Measurements from ENCODE around the gene HNRNPH2. TPM values are rescaled to one million over a fixed set of nuclear protein-coding genes. Genes with fewer than 3 reads are reported as not detected.

HNRNPH2 gene
- total and polyA plus RNA-seq, 2 experiments from 2014 or later, result 59.2 to 80.1 TPM

- H3K27ac Mint-ChIP-seq, result no peak overlapping the region
Measured at GRCh38 chrX:101452056-101452455, 44.0 kb downstream of the HNRNPH2 start.

More at GRCh38 chrX:101452056-101452455, 44.0 kb downstream of the HNRNPH2 start:
- Histone ChIP-seq H2AFZ (no peak overlapping the region), H3K27ac (ENCODE audit: low read depth) (no peak overlapping the region), H3K4me2 (no peak overlapping the region), H3K36me3 (ENCODE audit: insufficient read depth) (no peaks in the 10 kb centered on the region), H3K27me3 (ENCODE audit: insufficient read depth) (no peaks in the 10 kb centered on the region), H4K20me1 (replicated peaks; ENCODE audit: insufficient read depth) (no peaks in the 10 kb centered on the region), H3K4me1 (ENCODE audit: insufficient read depth) (no peaks in the 10 kb centered on the region), H3K79me2 (replicated peaks; ENCODE audit: insufficient read depth) (no peaks in the 10 kb centered on the region), H3F3A (replicated peaks; ENCODE audit: low read depth) (no peaks in the 10 kb centered on the region), H3K4me3 (no peak overlapping the region), H3K9me2 (ENCODE audit: insufficient read depth) (no peaks in the 10 kb centered on the region)
- DNase-seq (ENCODE audit: low spot score), result no peak
- H3K4me1 Mint-ChIP-seq, result no peaks in the 10 kb centered on the region
- H3K36me3 Mint-ChIP-seq (ENCODE audit: low read depth), result peaks cover 6% of the 10 kb centered on the region; the same call in 1 of the 3 replicates
- peaks cover 2% of the 10 kb centered on the region for H3K27me3 Mint-ChIP-seq (ENCODE audit: insufficient read depth, low read depth, poor library complexity)
- no peak overlapping the region for H3K4me3 Mint-ChIP-seq
- no peak for TF ChIP-seq REST (IDR thresholded peaks at IDR 0.05; ENCODE audit: unreplicated experiment)
- no peak for TF ChIP-seq EZH2phosphoT487 (IDR thresholded peaks at IDR 0.05; ENCODE audit: unreplicated experiment)
- no peak for TF ChIP-seq POLR2AphosphoS5 (IDR thresholded peaks at IDR 0.05; ENCODE audit: low read depth)
- no peak for TF ChIP-seq CTCF (conservative IDR thresholded peaks at IDR 0.05; ENCODE audit: low read depth in 2 of 2)
- TF ChIP-seq JUNB (IDR thresholded peaks at IDR 0.05; ENCODE audit: unreplicated experiment), result no peak
- TF ChIP-seq ZNF462 (CRISPR knock-in tag; IDR thresholded peaks at IDR 0.05), result no peak
- no peak for TF ChIP-seq EZH2 (IDR thresholded peaks at IDR 0.05; ENCODE audit: low read depth, unreplicated experiment)
- no peaks in the 10 kb centered on the region for H3K9me3 Mint-ChIP-seq
- no peak for ATAC-seq
